A549 (cell line): ENCODE results near the gene ANO2. TPM values are rescaled to one million over a fixed set of nuclear protein-coding genes. Genes with fewer than 3 reads are reported as not detected.

Source experiments
- ATAC-seq, 2 experiments: fragments of 200-7000 bp in 1 of 2; fragments of >200 bp in 1 of 2; cut with Nextera tagmentation in 1 of 2; cut with Tn5 transposase in 1 of 2; 3 replicates each; pipeline versions ENCODE4 v1.8.0 to v1.9.1; 2018 to 2020; ENCODE audit warnings: mild to moderate bottlenecking in 1 of 2, moderate library complexity in 1 of 2
- CTCF ChIA-PET: fragments of 300-600 bp; sonication (Branson Sonifier 250); formaldehyde crosslinking; extraction: SDS; loops from one replicate; lab custom pipeline; 2021; ENCODE audit warnings: antibody characterized with exemption, inconsistent platforms; lab: Yijun Ruan, JAX
- POLR2A ChIA-PET: fragments of 350-600 bp; formaldehyde crosslinking; extraction: SDS; loops from one replicate; lab custom pipeline; 2021; ENCODE audit warnings: antibody characterized with exemption, inconsistent platforms; lab: Yijun Ruan, JAX
- DNase-seq, 2 experiments: peaks; one replicate each; pipeline versions ENCODE4 v3.0.0 to v3.0.0-alpha.2; 2011 to 2016; ENCODE audit warnings: low read depth in 1 of 2, low spot score in 1 of 2
- FAIRE-seq: peaks from 2 replicates; lab custom pipeline; 2011; peaks lifted over from hg19 to GRCh38; lab: Jason Lieb, UNC
- H3K27ac ChIP-seq, 2 experiments: fragments of >200 bp; sonication (Bioruptor Twin); formaldehyde crosslinking; 3 replicates each; pipeline ENCODE4 v1.5.1; 2016 to 2017
- H3K4me1 ChIP-seq: fragments of >200 bp; sonication (Bioruptor Twin); formaldehyde crosslinking; 3 replicates; pipeline ENCODE4 v1.6.1; 2016
- H3K4me2 ChIP-seq: fragments of >200 bp; sonication (Bioruptor Twin); formaldehyde crosslinking; 3 replicates; pipeline ENCODE4 v1.6.1; 2016
- H3K4me3 ChIP-seq: fragments of >200 bp; sonication (Bioruptor Twin); formaldehyde crosslinking; 3 replicates; pipeline ENCODE4 v1.5.1; 2016
- H3K9me3 ChIP-seq: fragments of >200 bp; sonication (Bioruptor Twin); formaldehyde crosslinking; 3 replicates; pipeline ENCODE4 v1.6.1; 2016
- CBX2 ChIP-seq: fragments of 200-600 bp; sonication (generic); IDR thresholded peaks from 2 replicates; pipeline ENCODE4 v1.6.1; 2016; ENCODE audit warnings: low read depth, mild to moderate bottlenecking, borderline replicate concordance
- CBX8 ChIP-seq: fragments of 200-600 bp; sonication (generic); IDR thresholded peaks from 2 replicates; pipeline ENCODE4 v1.6.1; 2016
- CEBPB ChIP-seq, 2 experiments: fragments of >200 bp in 1 of 2; sonication (Bioruptor Twin) in 1 of 2; formaldehyde crosslinking in 1 of 2; IDR thresholded peaks; 2 replicates each; pipeline ENCODE4 v1.6.1; 2012 to 2016
- CHD4 ChIP-seq: fragments of 200-600 bp; sonication (generic); IDR thresholded peaks from 2 replicates; pipeline ENCODE4 v1.6.1; 2016; ENCODE audit warnings: antibody characterized with exemption, mild to moderate bottlenecking, borderline replicate concordance
- FOSL2 ChIP-seq, 2 experiments: fragments of 450-650 bp in 1 of 2; fragments of >200 bp in 1 of 2; sonication (Bioruptor Twin) in 1 of 2; formaldehyde crosslinking; IDR thresholded peaks; 2 replicates each; pipeline versions ENCODE4 v1.5.0 to v1.6.1; 2016 to 2020; ENCODE audit warnings: mild to moderate bottlenecking in 1 of 2, moderate library complexity in 1 of 2
- FOXS1 ChIP-seq: fragments of 250-450 bp; sonication (Bioruptor Pico); IDR thresholded peaks from 2 replicates; pipeline ENCODE4 v1.5.0; 2020; ENCODE audit warnings: mild to moderate bottlenecking, moderate library complexity
- MAFK ChIP-seq: fragments of 450-650 bp; IDR thresholded peaks from 2 replicates; pipeline ENCODE4 v1.6.1; 2014; ENCODE audit not compliant: partially characterized antibody
- NPAS2 ChIP-seq: fragments of 250-450 bp; sonication (Bioruptor Pico); IDR thresholded peaks from 2 replicates; pipeline ENCODE4 v1.8.0; 2022; ENCODE audit warnings: mild to moderate bottlenecking, moderate library complexity, borderline replicate concordance
- NR3C1 ChIP-seq: fragments of >200 bp; sonication (Bioruptor Twin); formaldehyde crosslinking; IDR thresholded peaks from 3 replicates; pipeline ENCODE4 v1.6.1; 2017
- PHF8 ChIP-seq: fragments of 200-600 bp; sonication (generic); IDR thresholded peaks from 2 replicates; pipeline ENCODE4 v1.6.1; 2016; ENCODE audit warnings: low read depth, mild to moderate bottlenecking, antibody characterized with exemption, moderate library complexity, borderline replicate concordance
- POLR2A ChIP-seq: IDR thresholded peaks from 2 replicates; pipeline ENCODE4 v1.6.1; 2012; ENCODE audit warnings: mild to moderate bottlenecking, low read length
- RNF2 ChIP-seq: fragments of 200-600 bp; sonication (generic); IDR thresholded peaks from 2 replicates; pipeline ENCODE4 v1.6.1; 2016; ENCODE audit warnings: low read depth, mild to moderate bottlenecking, antibody characterized with exemption, moderate library complexity, borderline replicate concordance
- SREBF2 ChIP-seq: fragments of 450-650 bp; IDR thresholded peaks from 2 replicates; pipeline ENCODE4 v1.6.1; 2014; ENCODE audit warnings: mild to moderate bottlenecking, moderate library complexity
- TP53 ChIP-seq: fragments of 250-450 bp; sonication (Bioruptor Pico); IDR thresholded peaks from 2 replicates; pipeline ENCODE4 v1.5.0; 2021; ENCODE audit warnings: mild to moderate bottlenecking, moderate library complexity
- WGBS: methylation state at CpG from one replicate; pipeline ENCODE4 v1.1.6; 2017; ENCODE audit errors: missing lambda C conversion rate; 5-methylcytosine and 5-hydroxymethylcytosine counted together
- polyA plus RNA-seq, 4 experiments: library from polyadenylated mRNA; depleted of rRNA in 3 of 4; stranded (reverse); fragments of >200 nt; fragmentation: RNase III in 1 of 4; extraction: RNeasy Plus Mini Kit Qiagen cat#74134 plus additional on column Dnase treatment in 1 of 4; gene quantifications; 2 replicates in 3 of 4; 3 replicates in 1 of 4; pipeline ENCODE4 v1.2.3, GENCODE V29; 2011 to 2017
- TF ChIP-seq, protein P1 (sequence below): IDR thresholded peaks from 2 replicates; pipeline ENCODE4 v1.6.1; 2012
- TF ChIP-seq, protein P2 (sequence below): fragments of 250-450 bp; sonication (Bioruptor Pico); IDR thresholded peaks from 2 replicates; pipeline ENCODE4 v1.5.0; 2020; ENCODE audit warnings: low read depth, mild to moderate bottlenecking, moderate library complexity
- TF ChIP-seq, protein P3 (sequence below): fragments of 450-650 bp; IDR thresholded peaks from 2 replicates; pipeline ENCODE4 v1.6.1; 2014; ENCODE audit warnings: antibody characterized with exemption
- TF ChIP-seq, protein P4 (sequence below): fragments of 250-450 bp; sonication (Bioruptor Pico); IDR thresholded peaks from 2 replicates; pipeline ENCODE4 v1.5.0; 2021; ENCODE audit warnings: mild to moderate bottlenecking, moderate library complexity, borderline replicate concordance

The ANO2 gene
- polyA plus RNA-seq, 2 of the 4 experiments (the other 2 are of a cell fraction), result not detected

GRCh38 chr12:5946388-5946787 lies 1.3 kb upstream of the ANO2 start:
- H3K27ac ChIP-seq, result no peak overlapping the region
- no peak for FAIRE-seq
- no peak for DNase-seq
- H3K4me1 ChIP-seq, result no peaks in the 10 kb centered on the region
- H3K4me2 ChIP-seq, result no peak overlapping the region
- TF ChIP-seq NPAS2 (no peak), RNF2 (no peak), FOXS1 (CRISPR knock-in tag) (no peak), CBX8 (no peak), NR3C1 (no peak), PHF8 (no peak), MAFK (no peak)
- TF ChIP-seq, protein P1, sequence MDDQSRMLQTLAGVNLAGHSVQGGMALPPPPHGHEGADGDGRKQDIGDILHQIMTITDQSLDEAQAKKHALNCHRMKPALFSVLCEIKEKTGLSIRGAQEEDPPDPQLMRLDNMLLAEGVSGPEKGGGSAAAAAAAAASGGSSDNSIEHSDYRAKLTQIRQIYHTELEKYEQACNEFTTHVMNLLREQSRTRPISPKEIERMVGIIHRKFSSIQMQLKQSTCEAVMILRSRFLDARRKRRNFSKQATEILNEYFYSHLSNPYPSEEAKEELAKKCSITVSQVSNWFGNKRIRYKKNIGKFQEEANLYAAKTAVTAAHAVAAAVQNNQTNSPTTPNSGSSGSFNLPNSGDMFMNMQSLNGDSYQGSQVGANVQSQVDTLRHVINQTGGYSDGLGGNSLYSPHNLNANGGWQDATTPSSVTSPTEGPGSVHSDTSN, result no peak
- no peak for ATAC-seq
- ChIA-PET CTCF (interaction anchor here (1.4 kb wide), 1 partner anchor 42 kb away, joined by 4 read pairs; no protein-coding TSS in a partner anchor), POLR2A (no interaction called here)
- peaks cover 7% of the 10 kb centered on the region; the same call in 1 of the 3 replicates for H3K9me3 ChIP-seq
- 1% methylated on average over 2 of the region's 2 CpGs for WGBS
- no peak overlapping the region for H3K4me3 ChIP-seq

DNA sequence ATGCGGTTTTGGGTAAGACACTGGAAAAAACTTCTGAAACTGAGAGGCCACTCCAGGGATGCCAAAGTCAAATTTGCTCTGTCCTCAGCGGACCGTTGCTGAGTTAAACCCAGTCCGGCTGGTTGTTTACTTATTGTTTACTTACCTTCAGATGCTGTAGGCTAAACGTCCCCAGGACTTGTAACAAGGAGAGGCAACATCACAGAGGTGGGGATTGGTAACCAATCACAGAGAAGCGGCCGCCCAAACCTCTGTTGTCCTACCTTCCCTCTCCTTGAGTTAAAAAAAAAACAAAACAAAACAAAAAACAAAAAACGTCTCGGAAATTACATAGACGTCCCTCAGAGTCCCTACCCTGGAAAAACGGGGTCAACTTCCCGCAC lies 380 bp downstream of the ANO2 start:
- CTCF ChIA-PET, result interaction anchor here (1.4 kb wide), 1 partner anchor 44 kb away, joined by 3 read pairs; no protein-coding TSS in a partner anchor
- no peaks in the 10 kb centered on the region for H3K4me1 ChIP-seq
- ATAC-seq (no peak), FAIRE-seq (no peak), DNase-seq (no peak)
- 7% methylated on average over 12 of the region's 12 CpGs for WGBS
- H3K9me3 ChIP-seq, result peaks cover 7% of the 10 kb centered on the region; the same call in 1 of the 3 replicates
- peak overlapping the region; percentile 95 for H3K4me2 ChIP-seq
- TF ChIP-seq, protein P1, result no peak
- TF ChIP-seq TP53 (CRISPR knock-in tag), result no peak
- TF ChIP-seq CEBPB (IDR thresholded peaks at IDR 0.05), result no peak
- TF ChIP-seq, protein P2, sequence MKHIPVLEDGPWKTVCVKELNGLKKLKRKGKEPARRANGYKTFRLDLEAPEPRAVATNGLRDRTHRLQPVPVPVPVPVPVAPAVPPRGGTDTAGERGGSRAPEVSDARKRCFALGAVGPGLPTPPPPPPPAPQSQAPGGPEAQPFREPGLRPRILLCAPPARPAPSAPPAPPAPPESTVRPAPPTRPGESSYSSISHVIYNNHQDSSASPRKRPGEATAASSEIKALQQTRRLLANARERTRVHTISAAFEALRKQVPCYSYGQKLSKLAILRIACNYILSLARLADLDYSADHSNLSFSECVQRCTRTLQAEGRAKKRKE (CRISPR knock-in tag), result no peak
- POLR2A ChIA-PET, result no interaction called here
- peak overlapping the region; percentile 48 for H3K4me3 ChIP-seq
- H3K27ac ChIP-seq, result no peak overlapping the region

DNA sequence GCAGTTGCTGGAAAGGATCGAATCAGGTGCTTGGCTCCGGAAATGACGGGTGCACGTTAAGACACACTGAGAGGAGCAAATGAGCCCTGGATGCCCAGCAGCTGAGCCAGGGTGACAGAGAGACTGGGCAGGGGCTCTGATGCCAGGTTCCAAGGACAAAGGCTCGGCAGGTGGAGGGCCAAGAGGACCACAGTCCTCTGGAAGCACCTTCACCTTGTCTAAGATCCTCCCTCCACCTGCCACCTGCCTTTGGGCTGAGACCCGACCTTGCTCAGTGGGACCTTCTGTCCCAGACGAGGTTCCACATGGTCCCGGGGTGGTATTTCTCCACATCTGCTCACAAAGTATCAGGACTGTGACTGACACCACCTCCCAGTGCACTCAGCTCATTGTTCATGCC lies 1.0 kb downstream of the ANO2 start:
- Histone ChIP-seq H3K27ac (no peak overlapping the region), H3K9me3 (peaks cover 7% of the 10 kb centered on the region; the same call in 1 of the 3 replicates), H3K4me3 (no peak overlapping the region; the same call in 2 of the 3 replicates), H3K4me1 (no peaks in the 10 kb centered on the region)
- no peak for FAIRE-seq
- ATAC-seq, result no peak
- POLR2A ChIA-PET, result no interaction called here
- TF ChIP-seq, protein P3, sequence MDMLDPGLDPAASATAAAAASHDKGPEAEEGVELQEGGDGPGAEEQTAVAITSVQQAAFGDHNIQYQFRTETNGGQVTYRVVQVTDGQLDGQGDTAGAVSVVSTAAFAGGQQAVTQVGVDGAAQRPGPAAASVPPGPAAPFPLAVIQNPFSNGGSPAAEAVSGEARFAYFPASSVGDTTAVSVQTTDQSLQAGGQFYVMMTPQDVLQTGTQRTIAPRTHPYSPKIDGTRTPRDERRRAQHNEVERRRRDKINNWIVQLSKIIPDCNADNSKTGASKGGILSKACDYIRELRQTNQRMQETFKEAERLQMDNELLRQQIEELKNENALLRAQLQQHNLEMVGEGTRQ, result no peak
- TF ChIP-seq CBX2 (no peak), FOSL2 (IDR thresholded peaks at IDR 0.05) (no peak), FOSL2 (CRISPR knock-in tag; IDR thresholded peaks at IDR 0.05) (no peak), TP53 (CRISPR knock-in tag) (no peak), POLR2A (no peak), SREBF2 (no peak), CHD4 (no peak)
- TF ChIP-seq, protein P1, result no peak
- TF ChIP-seq, protein P4, sequence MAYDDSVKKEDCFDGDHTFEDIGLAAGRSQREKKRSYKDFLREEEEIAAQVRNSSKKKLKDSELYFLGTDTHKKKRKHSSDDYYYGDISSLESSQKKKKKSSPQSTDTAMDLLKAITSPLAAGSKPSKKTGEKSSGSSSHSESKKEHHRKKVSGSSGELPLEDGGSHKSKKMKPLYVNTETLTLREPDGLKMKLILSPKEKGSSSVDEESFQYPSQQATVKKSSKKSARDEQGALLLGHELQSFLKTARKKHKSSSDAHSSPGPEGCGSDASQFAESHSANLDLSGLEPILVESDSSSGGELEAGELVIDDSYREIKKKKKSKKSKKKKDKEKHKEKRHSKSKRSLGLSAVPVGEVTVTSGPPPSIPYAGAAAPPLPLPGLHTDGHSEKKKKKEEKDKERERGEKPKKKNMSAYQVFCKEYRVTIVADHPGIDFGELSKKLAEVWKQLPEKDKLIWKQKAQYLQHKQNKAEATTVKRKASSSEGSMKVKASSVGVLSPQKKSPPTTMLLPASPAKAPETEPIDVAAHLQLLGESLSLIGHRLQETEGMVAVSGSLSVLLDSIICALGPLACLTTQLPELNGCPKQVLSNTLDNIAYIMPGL (CRISPR knock-in tag), result no peak
- TF ChIP-seq, all 56 proteins: peak for 0
- H3K4me2 ChIP-seq, result no peak overlapping the region
- 51% methylated on average over 8 of the region's 8 CpGs for WGBS
- DNase-seq, result no peak
- CTCF ChIA-PET, result interaction anchor here (1.4 kb wide), 1 partner anchor 44 kb away, joined by 3 read pairs; no protein-coding TSS in a partner anchor
